Mesendoderm (in vitro differentiated cells): Measurements from ENCODE around the gene ADCY3.

Experiments
- DNase-seq: peaks from one replicate; pipeline ENCODE4 v3.0.0; 2013
- H2AK5ac ChIP-seq: 2 replicates; pipeline ENCODE4 v1.6.1; 2013; ENCODE audit warnings: low read length, inconsistent platforms
- H2BK120ac ChIP-seq: 2 replicates; pipeline ENCODE4 v1.6.1; 2013; ENCODE audit warnings: low read depth, mild to moderate bottlenecking, low read length, moderate library complexity, mixed read lengths
- H2BK15ac ChIP-seq: replicated peaks from 2 replicates; pipeline ENCODE4 v1.6.1; 2013; ENCODE audit warnings: low read depth, mild to moderate bottlenecking, moderate library complexity
- H2BK5ac ChIP-seq: 2 replicates; pipeline ENCODE4 v1.6.1; 2013; ENCODE audit warnings: low read length, inconsistent platforms
- H3K18ac ChIP-seq: 2 replicates; pipeline ENCODE4 v1.6.1; 2013; ENCODE audit warnings: mild to moderate bottlenecking, low read length, mixed read lengths
- H3K23ac ChIP-seq: one replicate; pipeline ENCODE4 v1.6.1; 2013; ENCODE audit warnings: low read length
- H3K27ac ChIP-seq: 2 replicates; pipeline ENCODE4 v1.5.1; 2013; ENCODE audit warnings: low read depth, mild to moderate bottlenecking, inconsistent platforms, low read length, moderate library complexity
- H3K27me3 ChIP-seq: 2 replicates; pipeline ENCODE4 v1.6.1; 2013; ENCODE audit warnings: low read length, control low read depth, mild to moderate bottlenecking, inconsistent platforms; ENCODE audit not compliant: insufficient read depth, poor library complexity
- H3K36me3 ChIP-seq: 2 replicates; pipeline ENCODE4 v1.6.1; 2013; ENCODE audit warnings: low read length, inconsistent platforms; ENCODE audit not compliant: control insufficient read depth, insufficient read depth
- H3K4ac ChIP-seq: one replicate; pipeline ENCODE4 v1.6.1; 2013; ENCODE audit warnings: low read depth, mild to moderate bottlenecking, low read length, moderate library complexity
- H3K4me1 ChIP-seq: 2 replicates; pipeline ENCODE4 v1.6.1; 2013; ENCODE audit warnings: low read depth, low read length, inconsistent platforms; ENCODE audit not compliant: control insufficient read depth
- H3K4me2 ChIP-seq: 2 replicates; pipeline ENCODE4 v1.6.1; 2013; ENCODE audit warnings: low read length
- H3K4me3 ChIP-seq: 2 replicates; pipeline ENCODE4 v1.5.1; 2013; ENCODE audit warnings: mild to moderate bottlenecking, low read length
- H3K56ac ChIP-seq: one replicate; pipeline ENCODE4 v1.6.1; 2013; ENCODE audit warnings: low read length
- H3K79me1 ChIP-seq: 2 replicates; pipeline ENCODE4 v1.6.1; 2013; ENCODE audit warnings: low read length, inconsistent platforms
- H3K79me2 ChIP-seq: 2 replicates; pipeline ENCODE4 v1.6.1; 2013; ENCODE audit warnings: mild to moderate bottlenecking, low read length; ENCODE audit not compliant: control insufficient read depth, insufficient read depth
- H3K9ac ChIP-seq: 2 replicates; pipeline ENCODE4 v1.6.1; 2013; ENCODE audit warnings: low read length, inconsistent platforms
- H4K5ac ChIP-seq: one replicate; pipeline ENCODE4 v1.6.1; 2013; ENCODE audit warnings: low read length
- H4K8ac ChIP-seq: one replicate; pipeline ENCODE4 v1.6.1; 2013; ENCODE audit warnings: low read depth, mild to moderate bottlenecking, control low read depth, low read length, moderate library complexity
- WGBS: extraction: QIAGEN DNeasy Blood & Tissue Kit; methylation state at CpG from one replicate; pipeline ENCODE4 v1.1.7; 2013; ENCODE audit warnings: low lambda C conversion rate, missing lambda C conversion rate; ENCODE audit not compliant: insufficient coverage; ENCODE audit errors: extremely low coverage; 5-methylcytosine and 5-hydroxymethylcytosine counted together

ADCY3 gene

GRCh38 chr2:24845691-24846090, 74.3 kb downstream of the ADCY3 start:
- Histone ChIP-seq H3K79me2 (no peaks in the 10 kb centered on the region), H3K4me3 (no peak overlapping the region), H3K4me2 (no peak overlapping the region), H3K23ac (no peak overlapping the region), H4K8ac (no peak overlapping the region), H2BK15ac (no peak overlapping the region), H2BK120ac (no peak overlapping the region), H3K18ac (no peak overlapping the region), H3K4me1 (no peaks in the 10 kb centered on the region), H2AK5ac (no peak overlapping the region), H3K36me3 (no peaks in the 10 kb centered on the region), H3K27me3 (no peaks in the 10 kb centered on the region), H3K56ac (no peak overlapping the region), H3K79me1 (no peaks in the 10 kb centered on the region), H3K4ac (no peak overlapping the region), H3K9ac (no peak overlapping the region), H3K27ac (no peak overlapping the region), H2BK5ac (no peak overlapping the region), H4K5ac (no peak overlapping the region)
- no CpG with 5 or more reads among the region's 5 CpGs for WGBS
- DNase-seq, result no peak

GRCh38 chr2:24844023-24844685, 75.9 kb downstream of the ADCY3 start:
- Histone ChIP-seq H3K4me1 (no peaks in the 10 kb centered on the region), H3K79me2 (no peaks in the 10 kb centered on the region), H2AK5ac (no peak overlapping the region), H3K4ac (no peak overlapping the region), H4K5ac (no peak overlapping the region), H3K27me3 (no peaks in the 10 kb centered on the region), H2BK15ac (no peak overlapping the region), H3K9ac (no peak overlapping the region), H3K36me3 (no peaks in the 10 kb centered on the region), H3K4me3 (no peak overlapping the region), H4K8ac (no peak overlapping the region), H3K18ac (no peak overlapping the region), H3K4me2 (no peak overlapping the region), H3K23ac (no peak overlapping the region), H2BK5ac (no peak overlapping the region), H3K27ac (no peak overlapping the region), H2BK120ac (no peak overlapping the region), H3K56ac (no peak overlapping the region), H3K79me1 (no peaks in the 10 kb centered on the region)
- WGBS, result no CpG with 5 or more reads among the region's 9 CpGs
- DNase-seq, result no peak

GRCh38 chr2:24843330-24843860, 76.6 kb downstream of the ADCY3 start:
- Histone ChIP-seq H3K4me3 (no peak overlapping the region), H3K4ac (no peak overlapping the region), H4K5ac (no peak overlapping the region), H3K27me3 (no peaks in the 10 kb centered on the region), H3K79me1 (no peaks in the 10 kb centered on the region), H3K23ac (no peak overlapping the region), H3K9ac (no peak overlapping the region), H2AK5ac (no peak overlapping the region), H4K8ac (no peak overlapping the region), H2BK15ac (no peak overlapping the region), H2BK5ac (no peak overlapping the region), H2BK120ac (no peak overlapping the region), H3K4me1 (no peaks in the 10 kb centered on the region), H3K56ac (no peak overlapping the region), H3K27ac (no peak overlapping the region), H3K4me2 (no peak overlapping the region), H3K18ac (no peak overlapping the region), H3K79me2 (no peaks in the 10 kb centered on the region), H3K36me3 (no peaks in the 10 kb centered on the region)
- DNase-seq, result no peak
- WGBS, result no CpG with 5 or more reads among the region's 12 CpGs

GRCh38 chr2:24842081-24843050, 77.7 kb downstream of the ADCY3 start:
- Histone ChIP-seq H2BK120ac (no peak overlapping the region), H3K4me3 (no peak overlapping the region), H3K56ac (no peak overlapping the region), H4K8ac (no peak overlapping the region), H3K9ac (no peak overlapping the region), H3K36me3 (no peaks in the 10 kb centered on the region), H3K23ac (no peak overlapping the region), H4K5ac (no peak overlapping the region), H3K27me3 (no peaks in the 10 kb centered on the region), H2BK15ac (no peak overlapping the region), H2AK5ac (no peak overlapping the region), H2BK5ac (no peak overlapping the region), H3K4ac (no peak overlapping the region), H3K4me2 (no peak overlapping the region), H3K27ac (no peak overlapping the region), H3K4me1 (no peaks in the 10 kb centered on the region), H3K18ac (no peak overlapping the region), H3K79me2 (no peaks in the 10 kb centered on the region), H3K79me1 (no peaks in the 10 kb centered on the region)
- no CpG with 5 or more reads among the region's 39 CpGs for WGBS
- no peak for DNase-seq

- no peaks in the 10 kb centered on the region for H3K4me1 ChIP-seq
- H3K79me2 ChIP-seq, result no peaks in the 10 kb centered on the region
- H3K4me2 ChIP-seq, result no peak overlapping the region
- no CpG with 5 or more reads among the region's 26 CpGs for WGBS
- no peak overlapping the region for H4K8ac ChIP-seq
- H2BK5ac ChIP-seq, result no peak overlapping the region
- H3K79me1 ChIP-seq, result no peaks in the 10 kb centered on the region
- H3K4me3 ChIP-seq, result no peak overlapping the region
- H3K27ac ChIP-seq, result no peak overlapping the region
- no peak overlapping the region for H3K18ac ChIP-seq
- H2BK120ac ChIP-seq, result no peak overlapping the region
- H3K56ac ChIP-seq, result no peak overlapping the region
- H2AK5ac ChIP-seq, result no peak overlapping the region
- no peaks in the 10 kb centered on the region for H3K27me3 ChIP-seq
- no peak overlapping the region for H3K23ac ChIP-seq
- no peak overlapping the region for H2BK15ac ChIP-seq
- H4K5ac ChIP-seq, result no peak overlapping the region
- H3K4ac ChIP-seq, result no peak overlapping the region
- no peak for DNase-seq
- H3K9ac ChIP-seq, result no peak overlapping the region
- H3K36me3 ChIP-seq, result no peaks in the 10 kb centered on the region
Observed at GRCh38 chr2:24840962-24841945, 78.8 kb downstream of the ADCY3 start.
